GM12892 (cell line): ENCODE data around the gene DOCK2.

Source experiments
- DNase-seq: peaks from one replicate; pipeline ENCODE4 v3.0.0; 2011; ENCODE audit not compliant: insufficient read length
- FAIRE-seq: peaks from 2 replicates; lab custom pipeline; 2011; peaks lifted over from hg19 to GRCh38; lab: Jason Lieb, UNC
- POLR2A ChIP-seq: IDR thresholded peaks from 2 replicates; pipeline ENCODE4 v1.6.1; 2011; ENCODE audit warnings: low read depth, low read length, control low read depth
- POLR2AphosphoS5 ChIP-seq: IDR thresholded peaks from 2 replicates; pipeline ENCODE4 v1.6.1; 2011; ENCODE audit warnings: low read depth, low read length, control low read depth
- TAF1 ChIP-seq: IDR thresholded peaks from 2 replicates; pipeline ENCODE4 v1.6.1; 2011; ENCODE audit warnings: low read depth, mild to moderate bottlenecking, control low read depth, low read length, borderline replicate concordance

The DOCK2 gene

GRCh38 chr5:169869066-169869465 lies 232.0 kb downstream of the DOCK2 start:
- TF ChIP-seq POLR2AphosphoS5 (no peak), POLR2A (no peak)
- FAIRE-seq (no peak), DNase-seq (no peak)

GRCh38 chr5:169870211-169870610 lies 233.1 kb downstream of the DOCK2 start:
- DNase-seq: no peak
- no peak for FAIRE-seq
- TF ChIP-seq TAF1 (no peak), POLR2A (no peak), POLR2AphosphoS5 (no peak)

GRCh38 chr5:169871826-169872490 lies 234.9 kb downstream of the DOCK2 start:
- DNase-seq (no peak), FAIRE-seq (no peak)
- TF ChIP-seq POLR2AphosphoS5 (no peak), TAF1 (no peak), POLR2A (no peak)

- FAIRE-seq (no peak), DNase-seq (no peak)
- no peak for TF ChIP-seq POLR2A
- TF ChIP-seq TAF1: no peak
- TF ChIP-seq POLR2AphosphoS5: no peak
Measured at GRCh38 chr5:169873642-169874041, 236.6 kb downstream of the DOCK2 start.

GRCh38 chr5:169874621-169875020 lies 237.5 kb downstream of the DOCK2 start:
- no peak for FAIRE-seq
- TF ChIP-seq POLR2A (no peak), POLR2AphosphoS5 (no peak), TAF1 (no peak)
- no peak for DNase-seq

- TF ChIP-seq POLR2A: no peak
- TF ChIP-seq TAF1: no peak
- no peak for TF ChIP-seq POLR2AphosphoS5
- FAIRE-seq: peak; percentile 5
- no peak for DNase-seq
Measured at GRCh38 chr5:169875091-169875728, 238.1 kb downstream of the DOCK2 start.

GRCh38 chr5:169875731-169876130 lies 238.7 kb downstream of the DOCK2 start:
- FAIRE-seq: no peak

GRCh38 chr5:169876386-169876785 lies 239.3 kb downstream of the DOCK2 start:
- DNase-seq: no peak
- no peak for FAIRE-seq
- no peak for TF ChIP-seq TAF1
- no peak for TF ChIP-seq POLR2A
- no peak for TF ChIP-seq POLR2AphosphoS5

More at GRCh38 chr5:169875731-169876130, 238.7 kb downstream of the DOCK2 start:
- DNase-seq: no peak
- no peak for TF ChIP-seq POLR2AphosphoS5

GRCh38 chr5:169880012-169880663 lies 243.1 kb downstream of the DOCK2 start:
- FAIRE-seq: peak; percentile 38
- no peak for TF ChIP-seq POLR2AphosphoS5
- no peak for TF ChIP-seq TAF1
- no peak for TF ChIP-seq POLR2A
- no peak for DNase-seq

GRCh38 chr5:169880785-169881184 lies 243.7 kb downstream of the DOCK2 start:
- DNase-seq (no peak), FAIRE-seq (peak; percentile 40)
- TF ChIP-seq POLR2A (no peak), TAF1 (no peak), POLR2AphosphoS5 (no peak)

GRCh38 chr5:169881702-169882303 lies 244.7 kb downstream of the DOCK2 start:
- no peak for DNase-seq
- no peak for FAIRE-seq
- TF ChIP-seq POLR2A (no peak), TAF1 (no peak)

- no peak for DNase-seq
- no peak for FAIRE-seq
- TF ChIP-seq POLR2AphosphoS5 (no peak), TAF1 (no peak), POLR2A (no peak)
Measured at GRCh38 chr5:169886033-169886432, 249.0 kb downstream of the DOCK2 start.
